Measurements from ENCODE around the gene NPIPB13. TPM values are rescaled to one million over a fixed set of nuclear protein-coding genes. Genes with fewer than 3 reads are reported as not detected.
"Not testable (repeated sequence)": the region's sequence is repeated elsewhere in the genome, so short reads cannot be mapped to it uniquely, and the experiment has no call there.

The NPIPB13 gene
- polyA plus RNA-seq: 2.2 and 3.9 TPM in 2 replicates
- polyA minus RNA-seq: 2.7 and 3.6 TPM in 2 replicates

DNA sequence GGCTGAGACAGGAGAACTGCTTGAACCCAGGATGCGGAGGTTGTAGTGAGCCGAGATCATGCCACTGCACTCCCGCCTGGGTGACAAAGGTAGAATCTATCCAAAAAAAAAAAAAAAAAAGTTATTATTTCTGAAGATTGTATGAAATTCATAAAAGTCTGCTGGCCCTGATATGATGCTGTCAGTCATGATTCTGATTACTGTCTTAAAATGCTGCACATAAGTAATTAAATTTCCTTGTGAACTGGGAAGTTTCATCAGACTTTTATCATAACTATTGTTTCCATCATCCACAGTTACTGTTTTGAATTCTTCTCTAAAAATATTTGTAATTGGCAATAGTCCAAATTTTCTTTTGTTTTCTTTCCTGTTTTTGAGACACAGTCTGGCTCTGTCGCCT lies at the start of gene NPIPB13:
Gene NPIPB13 (minus strand): TSS at position 101 of the 400 bp plus-strand sequence. CDS start 2,906 bp downstream, outside the sequence.
- not testable (repeated sequence) for H3K27me3 ChIP-seq (ENCODE audit: insufficient read depth, low read depth, low read length); H3K4me3 ChIP-seq (ENCODE audit: low read length); H3K36me3 ChIP-seq (ENCODE audit: insufficient read depth, low read length); H3K9me2 ChIP-seq (ENCODE audit: insufficient read depth, low read length); H3F3A ChIP-seq (ENCODE audit: insufficient read depth, low read length, poor library complexity, severe bottlenecking); H3K4me2 ChIP-seq (ENCODE audit: low read length); H3K9me3 ChIP-seq (ENCODE audit: low read length); H3K27ac ChIP-seq (ENCODE audit: low read length); H2AFZ ChIP-seq (ENCODE audit: low read depth, low read length); H3K79me2 ChIP-seq (replicated peaks; ENCODE audit: insufficient read depth, low read length); H3K9ac ChIP-seq (ENCODE audit: low read length); H4K20me1 ChIP-seq (ENCODE audit: insufficient read depth)

GRCh38 chr16:30282357-30282756 lies 34.1 kb upstream of the NPIPB13 start:
- not testable (repeated sequence) for H3K9me2 ChIP-seq (ENCODE audit: insufficient read depth, low read length); H3K27ac ChIP-seq (ENCODE audit: low read length); H4K20me1 ChIP-seq (ENCODE audit: insufficient read depth); H3K36me3 ChIP-seq (ENCODE audit: insufficient read depth, low read length); H2AFZ ChIP-seq (ENCODE audit: low read depth, low read length); H3K9ac ChIP-seq (ENCODE audit: low read length); H3K9me3 ChIP-seq (ENCODE audit: low read length); H3K79me2 ChIP-seq (replicated peaks; ENCODE audit: insufficient read depth, low read length); H3F3A ChIP-seq (ENCODE audit: insufficient read depth, low read length, poor library complexity, severe bottlenecking); H3K4me2 ChIP-seq (ENCODE audit: low read length); H3K27me3 ChIP-seq (ENCODE audit: insufficient read depth, low read depth, low read length); H3K4me3 ChIP-seq (ENCODE audit: low read length)

DNA sequence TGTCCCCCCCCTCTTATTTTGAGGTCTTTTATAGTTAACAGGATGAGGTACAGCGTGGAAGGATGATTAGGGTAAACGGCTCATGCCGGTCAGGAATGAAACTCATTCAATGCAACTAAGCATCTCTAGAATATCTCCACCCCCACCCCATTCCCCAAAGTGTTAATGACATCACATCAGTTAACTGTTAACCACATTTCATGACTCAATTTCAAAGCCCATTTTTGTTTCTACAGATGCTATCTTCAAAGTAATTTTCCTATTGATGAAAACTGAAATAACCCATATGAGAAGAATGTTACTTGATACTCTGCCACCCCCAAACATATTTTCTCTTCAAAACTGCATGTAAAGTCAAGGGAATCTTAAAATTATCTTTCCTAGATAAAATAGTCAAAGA lies 30.2 kb upstream of the NPIPB13 start:
- not testable (repeated sequence) for H3K9me3 ChIP-seq (ENCODE audit: low read length); H3F3A ChIP-seq (ENCODE audit: insufficient read depth, low read length, poor library complexity, severe bottlenecking)

GRCh38 chr16:30217082-30217481 lies 31.2 kb downstream of the NPIPB13 start:
- not testable (repeated sequence) for H3K27me3 ChIP-seq (ENCODE audit: insufficient read depth, low read depth, low read length); H3K27ac ChIP-seq (ENCODE audit: low read length); H3K36me3 ChIP-seq (ENCODE audit: insufficient read depth, low read length); H3K9me3 ChIP-seq (ENCODE audit: low read length); H4K20me1 ChIP-seq (ENCODE audit: insufficient read depth); H3K4me3 ChIP-seq (ENCODE audit: low read length); H3K79me2 ChIP-seq (replicated peaks; ENCODE audit: insufficient read depth, low read length); H3K9ac ChIP-seq (ENCODE audit: low read length); H3K4me2 ChIP-seq (ENCODE audit: low read length); H3F3A ChIP-seq (ENCODE audit: insufficient read depth, low read length, poor library complexity, severe bottlenecking); H3K9me2 ChIP-seq (ENCODE audit: insufficient read depth, low read length); H2AFZ ChIP-seq (ENCODE audit: low read depth, low read length)

More for the DNA sequence above, 30.2 kb upstream of the NPIPB13 start:
- not testable (repeated sequence) for H3K27ac ChIP-seq (ENCODE audit: low read length); H3K9ac ChIP-seq (ENCODE audit: low read length); H3K9me2 ChIP-seq (ENCODE audit: insufficient read depth, low read length); H2AFZ ChIP-seq (ENCODE audit: low read depth, low read length); H3K79me2 ChIP-seq (replicated peaks; ENCODE audit: insufficient read depth, low read length); H3K4me3 ChIP-seq (ENCODE audit: low read length); H4K20me1 ChIP-seq (ENCODE audit: insufficient read depth); H3K36me3 ChIP-seq (ENCODE audit: insufficient read depth, low read length); H3K4me2 ChIP-seq (ENCODE audit: low read length); H3K27me3 ChIP-seq (ENCODE audit: insufficient read depth, low read depth, low read length)

- H3K9me2 ChIP-seq (ENCODE audit: insufficient read depth, low read length); H3K9ac ChIP-seq (ENCODE audit: low read length); H3K79me2 ChIP-seq (replicated peaks; ENCODE audit: insufficient read depth, low read length); H3F3A ChIP-seq (ENCODE audit: insufficient read depth, low read length, poor library complexity, severe bottlenecking); H3K4me3 ChIP-seq (ENCODE audit: low read length); H3K4me2 ChIP-seq (ENCODE audit: low read length); H3K27ac ChIP-seq (ENCODE audit: low read length); H3K9me3 ChIP-seq (ENCODE audit: low read length); H3K27me3 ChIP-seq (ENCODE audit: insufficient read depth, low read depth, low read length); H2AFZ ChIP-seq (ENCODE audit: low read depth, low read length); H4K20me1 ChIP-seq (ENCODE audit: insufficient read depth); H3K36me3 ChIP-seq (ENCODE audit: insufficient read depth, low read length): not testable (repeated sequence)
Observed at GRCh38 chr16:30211414-30211813, 36.9 kb downstream of the NPIPB13 start.

- H2AFZ ChIP-seq (ENCODE audit: low read depth, low read length): not testable (repeated sequence)
Observed at GRCh38 chr16:30209032-30209431, 39.2 kb downstream of the NPIPB13 start.

GRCh38 chr16:30207063-30207704 lies 41.1 kb downstream of the NPIPB13 start:
- H3K79me2 ChIP-seq (replicated peaks; ENCODE audit: insufficient read depth, low read length); H3F3A ChIP-seq (ENCODE audit: insufficient read depth, low read length, poor library complexity, severe bottlenecking); H2AFZ ChIP-seq (ENCODE audit: low read depth, low read length); H3K9me2 ChIP-seq (ENCODE audit: insufficient read depth, low read length); H3K27ac ChIP-seq (ENCODE audit: low read length); H3K9me3 ChIP-seq (ENCODE audit: low read length); H3K36me3 ChIP-seq (ENCODE audit: insufficient read depth, low read length); H3K4me2 ChIP-seq (ENCODE audit: low read length); H4K20me1 ChIP-seq (ENCODE audit: insufficient read depth); H3K9ac ChIP-seq (ENCODE audit: low read length); H3K4me3 ChIP-seq (ENCODE audit: low read length); H3K27me3 ChIP-seq (ENCODE audit: insufficient read depth, low read depth, low read length): not testable (repeated sequence)

More at GRCh38 chr16:30209032-30209431, 39.2 kb downstream of the NPIPB13 start:
- not testable (repeated sequence) for H3K27me3 ChIP-seq (ENCODE audit: insufficient read depth, low read depth, low read length); H3K9me3 ChIP-seq (ENCODE audit: low read length); H3K9ac ChIP-seq (ENCODE audit: low read length); H3K36me3 ChIP-seq (ENCODE audit: insufficient read depth, low read length); H4K20me1 ChIP-seq (ENCODE audit: insufficient read depth); H3K79me2 ChIP-seq (replicated peaks; ENCODE audit: insufficient read depth, low read length); H3F3A ChIP-seq (ENCODE audit: insufficient read depth, low read length, poor library complexity, severe bottlenecking); H3K4me2 ChIP-seq (ENCODE audit: low read length); H3K4me3 ChIP-seq (ENCODE audit: low read length); H3K9me2 ChIP-seq (ENCODE audit: insufficient read depth, low read length); H3K27ac ChIP-seq (ENCODE audit: low read length)

DNA sequence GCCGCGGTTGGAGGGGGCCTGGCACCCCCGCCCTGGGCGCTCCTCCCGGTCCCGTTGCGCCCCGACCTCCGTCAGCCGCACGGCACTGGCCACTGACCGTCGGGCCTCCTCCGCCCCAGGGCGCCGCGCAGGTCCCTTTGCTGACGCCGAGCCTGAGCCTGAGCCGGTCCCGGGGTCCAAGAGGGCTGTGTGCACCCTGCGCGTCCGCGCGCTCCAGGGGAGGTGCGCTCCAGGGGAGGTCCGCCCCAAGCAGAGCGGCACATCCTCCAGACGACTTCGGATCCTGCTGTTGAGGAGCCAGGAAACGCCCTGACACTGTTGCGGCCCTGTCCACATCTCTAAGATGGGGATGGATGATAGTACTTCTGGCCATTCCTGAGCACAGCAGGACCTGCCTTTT lies 42.0 kb downstream of the NPIPB13 start:
- not testable (repeated sequence) for H3K36me3 ChIP-seq (ENCODE audit: insufficient read depth, low read length); H3K9ac ChIP-seq (ENCODE audit: low read length); H3F3A ChIP-seq (ENCODE audit: insufficient read depth, low read length, poor library complexity, severe bottlenecking); H3K4me2 ChIP-seq (ENCODE audit: low read length); H3K79me2 ChIP-seq (replicated peaks; ENCODE audit: insufficient read depth, low read length); H2AFZ ChIP-seq (ENCODE audit: low read depth, low read length); H3K9me3 ChIP-seq (ENCODE audit: low read length); H3K9me2 ChIP-seq (ENCODE audit: insufficient read depth, low read length); H3K4me3 ChIP-seq (ENCODE audit: low read length); H3K27me3 ChIP-seq (ENCODE audit: insufficient read depth, low read depth, low read length); H3K27ac ChIP-seq (ENCODE audit: low read length); H4K20me1 ChIP-seq (ENCODE audit: insufficient read depth)

All from neural cell (in vitro differentiated cells).